Measurements from ENCODE around the gene HSF2BP.

The HSF2BP gene

GRCh38 chr21:43659136-43660000 lies at the start of gene HSF2BP, which contains the start of gene RRP1B:
TSS of gene HSF2BP (minus strand) at chr21:43659488. CDS start at chr21:43658096, 1,392 bp downstream.
TSS of gene RRP1B (plus strand) at chr21:43659560. CDS start at chr21:43659665, 105 bp downstream.
- no peak for TF ChIP-seq CTCF (IDR thresholded peaks at IDR 0.05; ENCODE audit: low read depth, low read length, missing control alignments)
- peak within 1 kb of the TSS; percentile 91 for H3K4me3 ChIP-seq (ENCODE audit: low read depth, low read length)
- in situ Hi-C loops (cut with HindIII; ENCODE audit: low sequenced_read_pairs) = no loop called here
- peak; percentile 54 for DNase-seq (ENCODE audit: low read depth)

- no peak for TF ChIP-seq CTCF (IDR thresholded peaks at IDR 0.05; ENCODE audit: low read depth, low read length, missing control alignments)
- DNase-seq (ENCODE audit: low read depth) = no peak
- in situ Hi-C loops (cut with HindIII; ENCODE audit: low sequenced_read_pairs) = no loop called here
- no peak overlapping the region for H3K4me3 ChIP-seq (ENCODE audit: low read depth, low read length)
Measured at GRCh38 chr21:43708745-43709381, 49.6 kb upstream of the HSF2BP start.

GRCh38 chr21:43707462-43707861 lies 48.2 kb upstream of the HSF2BP start:
- H3K4me3 ChIP-seq (ENCODE audit: low read depth, low read length) = no peak overlapping the region
- in situ Hi-C loops (cut with HindIII; ENCODE audit: low sequenced_read_pairs) = no loop called here
- DNase-seq (ENCODE audit: low read depth) = no peak
- no peak for TF ChIP-seq CTCF (IDR thresholded peaks at IDR 0.05; ENCODE audit: low read depth, low read length, missing control alignments)

- no peak overlapping the region for H3K4me3 ChIP-seq (ENCODE audit: low read depth, low read length)
- no peak for TF ChIP-seq CTCF (IDR thresholded peaks at IDR 0.05; ENCODE audit: low read depth, low read length, missing control alignments)
- in situ Hi-C loops (cut with HindIII; ENCODE audit: low sequenced_read_pairs) = no loop called here
- DNase-seq (ENCODE audit: low read depth) = no peak
Measured at GRCh38 chr21:43703035-43703880, 44.0 kb upstream of the HSF2BP start.

GRCh38 chr21:43702785-43703034 lies 43.4 kb upstream of the HSF2BP start:
- DNase-seq (ENCODE audit: low read depth) = no peak
- TF ChIP-seq CTCF (IDR thresholded peaks at IDR 0.05; ENCODE audit: low read depth, low read length, missing control alignments) = no peak
- in situ Hi-C loops (cut with HindIII; ENCODE audit: low sequenced_read_pairs) = no loop called here
- no peak overlapping the region for H3K4me3 ChIP-seq (ENCODE audit: low read depth, low read length)

All from astrocyte of the cerebellum (primary cell).